NCI-H526 (cell line): ENCODE results near the gene UBA52.
A peak's percentile ranks its signal among the peaks of the same experiment; 100 is the strongest.
"Not testable (repeated sequence)": the region's sequence is repeated elsewhere in the genome, so short reads cannot be mapped to it uniquely, and the experiment has no call there.

Experiments
- DNase-seq, 2 experiments: peaks; one replicate each; lab custom pipeline; 2025; lab: John Stamatoyannopoulos, UW

UBA52 gene

DNA sequence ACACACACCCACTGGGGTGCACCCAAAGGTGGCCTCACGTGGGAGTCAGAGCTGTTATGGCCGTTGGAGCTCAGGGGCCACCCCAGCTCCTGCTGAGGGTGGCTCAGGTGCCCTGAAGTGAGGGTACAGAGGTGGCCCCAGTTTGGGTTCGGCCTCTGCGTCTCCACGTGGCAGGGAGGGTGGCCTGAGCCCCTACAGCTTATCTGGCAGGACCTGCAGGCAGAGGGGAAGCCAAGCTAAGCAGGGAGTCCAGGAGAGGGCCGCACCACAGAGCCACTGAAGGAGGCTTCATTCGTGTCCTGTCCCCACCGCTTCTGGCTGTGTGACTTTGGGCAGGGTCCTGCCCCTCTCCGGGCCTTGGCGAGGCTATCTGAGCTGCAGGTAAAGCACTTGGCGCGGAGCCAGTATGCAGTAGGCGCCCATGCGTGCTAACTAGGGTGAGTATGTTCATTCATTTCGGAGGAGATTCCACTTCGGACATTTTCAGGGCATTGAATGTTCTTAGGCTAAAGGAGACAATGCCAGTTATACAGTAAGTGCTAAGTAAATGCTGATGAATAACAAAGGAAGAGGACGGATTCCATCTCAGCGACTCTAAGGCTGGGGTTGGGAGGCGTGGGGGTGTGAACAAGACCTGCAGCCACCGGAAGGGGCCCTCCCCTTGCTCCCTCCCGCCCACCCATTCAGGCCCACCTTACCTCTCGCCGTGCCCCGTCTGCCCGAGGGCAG lies 21.9 kb downstream of the UBA52 start:
- no peak for DNase-seq

DNA sequence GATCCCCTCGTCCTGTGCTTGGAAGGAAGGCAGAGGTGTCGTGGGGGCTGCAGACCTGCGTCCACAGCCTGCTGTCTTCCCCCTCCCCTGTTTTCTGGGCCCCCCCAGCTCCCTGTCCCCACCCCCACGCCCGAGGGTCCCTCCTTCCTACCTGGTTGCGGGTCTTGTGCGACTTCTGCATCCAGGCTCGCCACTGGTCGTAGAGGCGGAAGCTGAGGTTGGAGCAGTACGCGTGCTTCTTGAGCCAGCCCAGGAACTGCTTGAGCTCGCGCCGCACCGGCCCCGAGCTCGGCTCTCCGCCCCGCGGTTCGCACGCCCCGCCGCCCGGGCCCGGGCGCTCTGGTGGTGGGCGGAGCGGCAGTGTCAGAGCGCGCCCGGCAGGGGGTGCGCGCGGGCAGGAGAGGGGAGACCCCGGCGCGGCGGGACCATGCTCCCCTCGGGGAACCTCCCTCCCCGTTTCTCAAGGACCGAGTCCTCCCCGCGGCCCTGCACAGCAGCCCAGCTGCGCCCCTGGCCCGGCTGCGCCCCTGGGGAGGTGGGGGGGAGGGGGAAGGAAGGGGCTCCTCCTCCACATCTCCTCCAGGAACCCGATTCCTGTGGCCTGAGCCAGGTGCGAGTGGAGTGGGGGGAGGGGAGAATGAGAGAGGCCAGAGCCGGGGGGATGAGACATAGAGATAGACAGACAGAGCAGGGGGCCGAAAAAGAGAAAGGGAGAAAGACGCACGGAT lies 22.6 kb downstream of the UBA52 start:
- DNase-seq: peak; percentile 24 to 82

DNA sequence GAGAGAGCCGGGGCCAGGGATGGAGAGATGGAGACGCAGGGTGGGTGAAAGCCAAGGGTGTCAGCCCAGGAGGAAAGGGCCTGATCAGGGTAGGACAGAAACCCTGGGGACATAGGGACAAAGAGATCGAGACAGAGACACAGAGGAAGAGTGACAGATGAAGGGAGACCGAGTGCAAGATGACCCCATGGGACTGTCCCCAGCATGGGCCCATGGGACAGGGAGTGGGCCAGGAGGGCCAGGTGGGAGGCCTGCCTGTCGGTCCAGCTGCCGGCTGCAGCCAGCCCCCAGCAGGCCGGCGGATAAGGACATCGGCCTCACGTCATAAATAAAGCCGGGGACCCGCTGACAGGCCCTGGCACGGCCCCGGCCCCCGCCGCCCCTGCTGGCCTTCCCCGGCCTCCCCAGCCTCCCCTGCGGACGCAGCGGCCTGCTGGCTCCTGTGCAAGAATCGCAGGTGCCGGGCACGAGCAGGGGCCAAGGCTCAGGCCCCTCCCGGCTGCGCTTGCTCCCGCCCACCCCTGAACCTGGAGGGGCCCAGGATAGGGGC lies 23.2 kb downstream of the UBA52 start:
- DNase-seq: no peak

DNA sequence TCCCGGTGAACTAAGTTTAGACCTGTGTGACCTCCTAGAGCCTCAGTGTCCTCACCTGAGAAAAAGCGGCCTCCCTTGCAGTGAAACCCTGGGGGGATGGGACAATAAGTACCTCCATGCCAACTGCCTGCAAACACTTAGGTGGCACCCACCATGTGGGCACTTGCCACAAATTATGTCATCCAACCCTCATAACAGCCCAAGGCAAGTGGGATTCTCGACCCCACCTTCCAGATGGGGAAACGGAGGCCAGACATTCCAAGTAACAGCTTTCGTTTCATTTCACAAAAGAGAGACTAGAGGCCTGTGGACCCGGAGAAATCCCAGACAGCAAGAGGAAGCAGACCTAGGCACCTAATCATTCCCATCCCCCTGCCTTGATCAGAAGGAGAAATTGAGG lies 23.8 kb downstream of the UBA52 start:
- no peak for DNase-seq

DNA sequence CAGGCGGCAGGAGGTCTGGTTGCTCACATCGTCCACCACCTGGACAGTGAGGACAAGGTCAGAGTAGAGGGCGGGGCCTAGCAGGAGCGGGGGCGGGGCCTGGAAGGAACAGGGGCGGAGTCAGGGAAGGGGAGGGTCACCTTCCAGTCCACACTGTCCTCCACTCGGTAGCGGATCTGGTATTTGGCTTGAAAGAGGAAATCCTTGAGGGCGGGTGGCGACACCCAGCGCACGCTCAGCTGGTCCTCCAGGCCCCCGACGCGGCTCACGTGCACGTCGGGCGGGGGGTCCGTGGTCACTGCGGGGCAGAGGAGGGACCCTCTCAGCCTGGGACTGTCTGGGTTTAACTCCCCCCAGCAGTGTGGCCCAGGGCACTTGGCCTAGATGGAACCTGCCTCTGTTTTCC lies 25.1 kb downstream of the UBA52 start:
- DNase-seq: peak in 1 of 2 experiments; percentile 36

DNA sequence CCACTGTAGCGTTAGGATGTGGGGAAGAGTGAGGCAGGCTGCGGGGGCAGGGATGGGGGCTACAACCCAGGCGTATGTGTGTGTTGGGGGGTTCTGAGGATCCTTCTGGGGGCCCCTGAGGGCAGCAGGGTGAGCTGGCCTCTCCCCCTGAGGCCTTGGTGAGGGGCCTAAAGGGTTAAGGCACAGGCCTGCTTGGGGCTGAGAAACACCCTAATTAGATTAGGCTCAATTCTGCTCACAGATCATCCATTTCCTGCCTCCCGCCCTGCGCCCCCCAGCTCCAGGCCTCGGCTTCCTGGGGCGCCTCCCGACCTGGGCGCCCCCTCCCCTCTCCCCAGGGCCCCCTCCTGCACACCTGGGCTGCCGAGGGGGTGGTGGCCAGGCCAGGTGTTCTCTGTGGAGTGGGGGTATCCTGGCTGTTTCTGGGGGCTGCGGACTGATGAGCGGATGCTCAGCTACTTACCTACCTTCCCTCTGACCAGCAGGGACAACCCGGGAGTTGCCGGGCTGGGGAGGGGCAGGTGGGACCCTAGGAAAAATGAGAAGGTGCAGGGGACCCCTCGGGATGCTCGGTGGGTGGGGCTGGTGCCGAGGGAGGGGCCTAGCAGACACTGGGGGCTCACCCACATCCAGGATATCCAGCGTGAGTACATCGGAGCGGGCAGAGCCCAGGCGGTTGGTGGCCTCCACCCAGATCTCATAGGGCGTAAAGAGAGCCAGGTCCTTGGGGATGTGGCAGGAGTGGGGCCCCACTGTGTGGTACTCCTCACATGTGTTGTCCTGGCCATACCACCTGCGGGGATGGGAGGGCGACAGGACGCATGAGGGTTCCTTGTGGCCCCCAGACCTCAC lies 26.4 kb downstream of the UBA52 start:
- no peak for DNase-seq

DNA sequence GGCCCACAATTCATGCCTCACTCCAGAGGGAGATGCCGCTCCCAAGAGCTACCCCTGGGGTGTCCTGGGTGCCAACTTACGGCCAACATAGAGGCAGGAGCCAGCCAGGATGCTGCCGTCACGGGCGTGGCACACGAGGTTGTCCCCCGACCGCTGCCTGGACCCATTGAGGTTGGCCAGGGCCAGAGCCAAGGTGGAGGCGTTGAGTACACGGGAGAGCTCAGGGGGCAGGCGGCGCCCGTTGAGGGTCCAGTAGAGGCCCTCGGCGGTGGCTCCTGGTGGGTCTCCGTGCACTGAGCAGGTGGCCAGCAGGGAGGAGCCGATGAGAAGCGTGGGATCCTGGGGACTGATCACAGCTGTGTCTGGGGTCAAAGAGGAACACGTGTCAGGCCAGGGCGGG lies 27.8 kb downstream of the UBA52 start:
- no peak for DNase-seq

DNA sequence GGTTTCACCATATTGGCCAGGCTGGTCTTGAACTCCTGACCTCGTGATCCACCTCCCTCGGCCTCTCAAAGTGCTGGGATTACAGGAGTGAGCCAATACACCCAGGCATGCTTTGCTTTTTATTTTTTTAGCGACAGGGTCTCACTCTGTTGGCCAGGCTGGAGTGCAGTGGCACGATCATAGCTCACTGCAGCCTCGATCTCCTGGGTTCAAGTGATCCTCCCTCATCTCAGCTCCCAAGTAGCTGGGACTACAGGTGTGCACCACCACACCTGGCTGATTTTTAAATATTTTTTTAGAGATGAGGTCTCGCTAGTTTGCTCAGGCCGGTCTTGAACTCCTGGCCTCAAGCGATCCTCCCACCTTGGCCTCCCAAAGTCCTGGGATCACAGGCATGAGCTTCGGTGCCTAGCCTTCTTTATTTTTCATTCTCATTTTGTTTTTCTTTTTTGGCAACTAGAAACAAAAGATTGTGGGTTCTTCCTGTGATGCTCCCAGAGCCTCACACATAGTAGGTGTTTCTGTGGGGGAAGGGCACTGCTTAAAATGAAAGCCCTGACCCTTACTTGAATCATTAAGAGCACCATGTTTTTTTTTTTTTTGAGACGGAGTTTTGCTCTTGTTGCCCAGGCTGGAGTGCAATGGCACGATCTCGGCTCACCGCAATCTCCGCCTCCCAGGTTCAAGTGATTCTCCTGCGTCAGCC lies 29.2 kb downstream of the UBA52 start:
- DNase-seq: not testable (repeated sequence)

DNA sequence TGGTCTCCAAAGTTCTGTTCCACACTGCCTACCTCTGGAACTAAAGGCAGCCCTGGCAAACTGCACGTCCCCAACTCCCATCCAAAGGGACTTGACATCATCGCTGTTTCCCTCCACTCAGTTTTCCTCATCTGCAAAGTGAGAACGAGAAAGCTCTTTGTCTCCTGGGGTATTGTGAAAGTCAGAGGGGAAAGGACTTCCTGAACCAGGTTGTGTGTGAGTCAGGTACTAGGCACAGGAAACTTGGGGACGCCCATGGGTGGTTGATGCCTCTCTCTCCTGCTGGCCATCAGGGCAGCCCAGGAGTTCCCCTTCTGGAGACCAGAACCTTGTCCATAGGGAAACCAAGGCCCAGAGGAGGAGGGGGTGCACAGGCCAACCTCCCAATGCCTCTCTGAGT lies 30.2 kb downstream of the UBA52 start:
- no peak for DNase-seq

DNA sequence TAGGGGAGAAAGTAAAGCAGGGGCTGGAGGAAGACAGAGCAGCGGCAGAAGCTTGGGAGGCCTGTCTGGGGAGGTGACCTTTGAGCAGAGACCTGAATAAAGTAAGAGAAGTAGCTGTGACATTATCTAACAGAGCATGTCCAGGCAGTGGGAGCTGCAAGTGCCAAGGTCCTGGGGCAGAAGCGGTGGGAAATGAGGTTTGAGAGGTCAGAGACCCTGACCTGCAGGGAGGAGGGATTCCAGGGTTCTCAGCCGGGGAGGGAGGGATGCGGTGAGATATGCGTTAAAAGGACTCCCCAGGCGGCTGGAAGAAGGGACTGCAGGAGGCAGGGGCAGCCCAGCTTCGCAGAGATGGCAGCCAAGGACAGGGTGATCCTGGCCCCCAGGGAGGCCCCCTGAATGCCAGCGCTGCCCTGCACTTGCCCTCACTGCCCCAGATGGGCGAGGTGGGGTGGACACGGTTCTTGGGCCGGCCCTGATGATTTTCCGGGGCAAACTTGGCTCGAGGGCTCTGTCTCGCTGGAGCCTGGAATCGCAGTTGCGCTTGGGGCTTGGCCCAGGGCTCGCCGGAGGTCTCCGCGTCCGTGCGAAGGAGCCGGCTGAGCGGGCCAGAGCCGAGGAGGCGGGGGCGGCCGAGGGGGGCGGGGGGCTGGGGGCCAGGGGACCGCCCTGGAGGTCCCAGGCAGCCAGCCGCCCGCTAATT lies 31.7 kb downstream of the UBA52 start:
- peak in 1 of 2 experiments; percentile 46 for DNase-seq

DNA sequence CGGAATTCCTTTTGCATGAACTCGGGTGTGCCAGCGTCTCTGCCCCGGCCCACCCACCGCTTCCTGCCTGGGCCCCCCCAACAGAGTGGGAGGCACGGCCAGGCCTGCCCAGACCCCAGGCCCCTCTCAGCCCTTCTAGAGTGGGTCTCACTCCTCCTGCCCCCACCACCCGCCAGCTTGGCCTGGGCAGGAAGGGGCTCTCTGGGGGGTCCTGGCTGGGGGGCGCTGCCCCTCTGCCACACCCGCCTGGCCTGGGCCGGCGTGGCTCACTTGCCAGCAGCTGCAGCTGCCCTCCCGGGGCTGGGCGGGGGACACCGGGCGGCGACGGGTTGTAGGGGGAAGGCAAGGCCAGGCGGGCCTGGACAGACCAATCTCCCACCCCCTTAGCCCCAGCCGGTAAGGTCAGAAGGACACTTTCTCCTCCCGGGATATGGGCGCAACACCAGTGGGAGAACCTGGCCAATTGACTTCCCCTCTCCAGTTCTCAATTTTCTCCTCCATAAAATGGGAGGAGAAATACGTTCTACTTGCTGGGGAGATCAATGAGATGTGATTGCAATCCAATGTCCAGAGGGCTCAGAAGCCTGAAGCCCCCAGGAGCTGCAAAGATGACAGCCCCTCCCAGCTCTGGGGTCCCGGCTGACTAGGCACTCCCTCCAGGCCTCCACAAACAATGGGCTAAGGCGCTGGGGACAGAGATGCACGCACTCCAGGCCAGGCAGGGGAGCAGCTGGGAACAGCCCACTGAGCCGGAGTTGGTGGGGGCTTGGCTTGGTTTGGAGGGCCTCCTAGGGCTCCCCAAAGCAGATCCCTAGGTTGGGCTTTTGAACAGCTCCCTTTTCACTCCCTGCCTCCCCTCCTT lies 32.5 kb downstream of the UBA52 start:
- no peak for DNase-seq

DNA sequence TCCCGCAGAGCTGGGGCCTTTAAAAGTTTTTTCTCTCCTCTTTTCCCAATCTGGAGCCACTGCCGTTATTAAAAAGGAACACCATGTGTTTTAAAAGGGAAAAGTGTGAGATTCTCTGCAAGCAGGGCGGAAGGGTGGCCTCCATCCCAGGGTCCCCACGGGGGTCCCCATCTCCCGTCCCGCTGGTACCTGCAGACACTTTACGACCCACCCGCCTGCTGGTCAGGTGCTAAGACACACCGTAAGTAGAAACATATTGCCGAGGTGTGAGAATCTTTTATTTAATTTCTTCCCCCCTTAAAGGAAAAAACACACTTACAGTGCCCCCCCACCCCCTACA lies 33.1 kb downstream of the UBA52 start:
- no peak for DNase-seq

DNA sequence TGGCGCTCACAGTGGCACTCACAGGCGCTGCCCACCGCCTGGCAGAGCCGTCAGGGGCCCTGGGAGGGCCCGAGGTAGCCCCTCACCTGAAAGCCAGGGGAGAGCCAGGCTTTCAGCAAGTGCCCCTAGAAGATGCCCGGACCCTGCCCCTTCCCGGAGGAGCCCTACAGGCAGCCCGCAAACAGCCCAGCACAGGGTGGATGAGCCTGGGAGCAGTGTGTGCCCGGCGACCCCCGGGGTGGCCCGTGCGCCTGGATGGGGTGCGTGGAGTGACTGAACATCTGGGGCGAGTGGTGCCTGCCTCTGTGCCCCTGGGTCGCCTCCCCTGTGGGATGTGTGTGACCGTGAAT lies 33.5 kb downstream of the UBA52 start:
- no peak for DNase-seq

DNA sequence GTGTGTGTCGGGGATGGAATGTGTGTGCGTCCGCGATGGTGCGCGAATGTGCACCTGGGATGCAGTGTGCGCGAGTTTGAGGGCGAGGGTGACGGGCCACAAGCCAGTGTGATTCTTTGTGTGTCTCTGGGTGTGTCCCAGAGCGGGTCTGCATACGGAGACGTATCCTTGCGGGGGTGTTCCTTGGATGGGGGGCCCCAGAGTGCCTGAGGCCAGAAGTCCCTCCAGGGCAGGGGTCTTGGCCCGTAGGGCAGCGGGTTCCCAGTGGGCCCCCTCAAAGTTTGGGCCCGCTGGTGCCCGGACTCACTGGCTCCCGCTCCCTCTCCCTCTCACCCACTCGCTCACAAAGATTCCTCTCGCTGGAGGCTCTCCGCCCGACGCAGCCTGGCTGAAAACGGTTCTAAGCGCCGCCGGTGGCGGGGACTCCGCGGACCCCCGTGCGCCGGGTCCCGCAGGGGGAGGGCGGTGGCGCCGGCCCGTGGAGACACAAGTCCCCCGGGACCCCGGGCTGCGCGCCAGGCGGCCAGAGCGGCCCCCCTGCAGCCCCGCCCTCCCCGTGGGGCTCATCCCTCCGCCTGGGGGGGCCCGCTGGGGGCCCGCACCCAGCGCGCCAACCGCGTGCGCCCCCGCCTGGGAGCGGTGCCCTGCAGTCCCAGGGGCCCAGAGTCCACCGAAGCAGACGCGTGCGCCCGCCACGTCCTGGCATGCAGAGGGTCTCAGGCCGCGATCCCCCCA lies 34.1 kb downstream of the UBA52 start:
- DNase-seq: peak in 1 of 2 experiments; percentile 21

DNA sequence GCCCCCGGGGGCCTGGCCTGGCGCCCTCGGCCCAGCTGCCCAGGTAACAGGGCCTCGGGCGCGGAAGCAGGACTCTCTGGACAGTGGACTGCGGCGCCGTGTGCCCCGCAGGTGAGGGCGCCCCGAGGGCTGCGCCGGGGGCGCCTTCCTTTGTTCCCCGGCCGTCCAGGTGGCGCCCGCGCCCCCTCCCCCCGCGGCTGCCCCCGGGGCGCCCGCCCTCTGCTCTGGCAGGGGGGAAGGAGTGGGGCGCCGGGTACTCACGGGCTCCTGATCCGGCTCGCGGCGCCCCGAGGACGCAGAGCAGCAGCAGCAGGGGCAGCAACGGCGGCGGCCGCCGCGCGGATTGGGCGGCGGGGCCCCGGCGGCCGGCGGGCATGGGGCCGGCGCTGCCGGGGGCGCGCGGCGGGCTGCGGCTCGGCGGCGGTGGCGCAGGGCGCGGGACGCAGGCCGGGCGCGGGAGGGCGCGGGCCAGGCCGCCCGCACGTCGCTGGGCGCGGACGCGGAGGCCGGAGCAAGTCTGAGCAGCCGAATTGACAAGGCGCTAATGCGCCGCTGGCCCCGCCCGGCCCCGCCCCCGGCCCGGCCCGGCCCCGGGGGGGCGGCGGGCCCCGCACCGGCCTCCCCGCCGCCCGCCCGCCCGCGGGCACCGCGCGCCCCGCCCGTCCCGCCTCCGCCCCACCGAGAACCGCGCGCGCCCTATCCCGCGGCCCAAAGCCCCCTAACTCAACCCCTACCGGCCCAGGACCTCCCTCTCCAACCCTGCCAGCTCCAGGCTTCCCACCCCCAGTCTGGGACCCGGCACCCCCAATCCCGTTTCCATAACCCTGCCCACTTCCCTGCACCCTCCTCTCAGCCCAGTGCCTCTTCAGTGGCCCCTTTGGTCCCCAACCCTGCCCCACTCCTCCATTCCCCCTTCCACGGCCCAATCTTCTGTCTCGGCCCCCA lies 34.9 kb downstream of the UBA52 start, which contains the start of gene CRLF1:
CRLF1 (minus strand) TSS at position 519 of the 945 bp plus-strand sequence; CDS start at position 376, 143 bp downstream.
- DNase-seq: no peak

DNA sequence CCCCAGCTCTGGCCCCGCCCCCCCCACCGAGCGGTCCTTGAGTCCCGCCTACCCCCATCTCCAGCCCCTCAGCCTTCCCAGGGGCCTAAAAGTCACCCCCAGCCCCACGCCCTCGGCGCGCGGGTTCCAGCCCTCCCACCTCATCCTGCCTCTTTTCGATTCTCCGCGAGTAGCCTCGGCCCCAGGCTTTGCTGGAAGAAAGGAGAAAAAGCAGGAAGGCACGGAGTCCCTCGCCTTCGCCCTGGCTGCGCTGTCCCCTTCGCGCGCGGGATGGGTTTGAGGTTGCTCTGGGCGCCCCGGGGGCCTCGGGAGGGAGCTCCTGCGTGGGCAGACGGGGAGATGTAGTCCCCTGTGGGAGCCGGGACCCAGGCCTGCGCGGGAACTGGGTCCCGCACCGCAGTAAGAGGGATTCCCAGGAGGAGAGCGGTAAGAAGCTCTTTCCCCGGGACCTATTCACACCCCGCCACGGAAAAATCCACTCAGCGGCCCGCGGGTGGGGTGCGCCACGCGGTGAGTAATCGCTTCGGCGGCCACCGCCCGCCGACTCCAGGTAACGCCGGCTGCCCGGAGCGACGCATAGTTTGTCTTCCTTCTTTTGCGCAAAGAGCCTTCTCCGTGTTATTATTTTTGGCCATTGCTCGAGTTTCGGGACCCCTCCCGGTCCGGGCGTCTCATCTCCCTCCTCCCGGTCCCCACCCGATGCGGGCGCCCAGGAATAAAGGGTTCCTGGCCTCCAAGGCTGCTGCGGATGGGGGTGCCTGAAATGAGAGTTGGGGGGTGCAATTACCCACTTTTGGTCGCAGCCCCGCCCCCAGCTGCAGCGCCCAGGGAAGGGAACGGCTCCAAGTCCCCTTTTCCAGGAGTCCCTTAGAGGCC lies 35.8 kb downstream of the UBA52 start:
- DNase-seq: no peak

DNA sequence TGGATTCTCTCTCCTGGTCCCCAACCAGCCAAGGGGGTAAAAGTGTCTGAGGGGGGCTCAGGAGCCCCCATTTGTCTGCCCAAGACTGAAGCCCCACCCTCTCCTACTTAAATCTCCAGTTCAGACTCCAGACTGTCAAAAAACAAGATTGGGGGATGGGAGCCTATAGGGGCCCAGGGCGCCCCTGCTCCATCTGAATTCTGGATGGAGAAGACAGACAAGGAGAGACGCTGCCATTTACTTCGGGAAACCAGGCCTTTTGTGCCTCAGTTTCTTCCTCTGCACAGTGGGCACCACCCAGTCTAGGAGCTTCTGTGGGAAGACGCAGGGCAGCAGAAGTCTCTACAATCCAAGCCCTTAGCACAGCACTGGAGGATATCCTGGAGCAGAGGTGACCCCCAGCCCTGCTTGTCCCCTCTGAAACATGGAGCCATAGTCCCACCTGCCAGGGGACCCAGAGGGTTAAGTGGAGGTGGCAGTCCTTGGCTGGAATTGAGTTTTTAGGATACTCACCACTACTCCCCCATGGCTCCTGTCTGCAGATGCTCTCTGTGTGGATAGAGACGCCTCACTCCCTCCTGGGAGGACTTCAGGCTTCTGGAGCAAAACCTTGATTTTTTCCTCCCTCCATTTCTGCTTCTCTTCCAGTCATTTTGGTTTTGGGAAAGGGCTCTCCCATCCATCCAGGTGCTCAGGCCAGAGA lies 36.6 kb downstream of the UBA52 start:
- no peak for DNase-seq
